Spleen (tissue), 11 donors: ENCODE data around the gene TRMT44. TPM values are rescaled to one million over a fixed set of nuclear protein-coding genes. Genes with fewer than 3 reads are reported as not detected.
"Not testable (repeated sequence)": the region's sequence is repeated elsewhere in the genome, so short reads cannot be mapped to it uniquely, and the experiment has no call there.

Experiments
- DNase-seq: peaks from one replicate; pipeline ENCODE4 v3.0.0-alpha.2; 2020
- H3K27ac ChIP-seq, 8 donors: fragments of 200-600 bp; sonication (generic) in 7 of 8; 1 replicate in 4 of 8; 2 replicates in 4 of 8; pipeline versions ENCODE4 v1.5.0 to v1.8.0; 2016 to 2021; ENCODE audit warnings: inconsistent platforms in 4 of 8, mild to moderate bottlenecking in 4 of 8, moderate library complexity in 1 of 8
- H3K27me3 ChIP-seq, 7 donors: fragments of 200-600 bp; sonication (generic) in 6 of 7; replicated peaks in 1 of 7; 1 replicate in 4 of 7; 2 replicates in 3 of 7; pipeline versions ENCODE4 v1.5.0 to v1.8.0; 2016 to 2021; ENCODE audit warnings: inconsistent platforms in 3 of 7, mild to moderate bottlenecking in 1 of 7
- H3K36me3 ChIP-seq, 6 donors: fragments of 200-600 bp; sonication (generic) in 5 of 6; 1 replicate in 4 of 6; 2 replicates in 2 of 6; pipeline versions ENCODE4 v1.5.0 to v1.8.0; 2016 to 2021; ENCODE audit warnings: inconsistent platforms in 2 of 6
- H3K4me1 ChIP-seq, 6 donors: fragments of 200-600 bp; sonication (generic) in 5 of 6; 1 replicate in 3 of 6; 2 replicates in 3 of 6; pipeline versions ENCODE4 v1.5.0 to v1.8.0; 2016 to 2021; ENCODE audit warnings: inconsistent platforms in 3 of 6
- H3K4me3 ChIP-seq, 8 donors: fragments of 200-600 bp; sonication (generic) in 7 of 8; 1 replicate in 4 of 8; 2 replicates in 4 of 8; pipeline versions ENCODE4 v1.5.0 to v1.8.0; 2016 to 2021; ENCODE audit warnings: inconsistent platforms in 4 of 8, mild to moderate bottlenecking in 4 of 8, moderate library complexity in 2 of 8
- H3K9me3 ChIP-seq, 8 donors: fragments of 200-600 bp; sonication (generic) in 7 of 8; 1 replicate in 4 of 8; 2 replicates in 4 of 8; pipeline versions ENCODE4 v1.5.0 to v1.8.0; 2016 to 2021; ENCODE audit warnings: inconsistent platforms in 4 of 8
- CTCF ChIP-seq, 11 experiments: fragments of 200-600 bp in 7 of 11; fragments of 450-650 bp in 4 of 11; sonication (generic) in 4 of 11; IDR thresholded peaks in 8 of 11; conservative IDR thresholded peaks in 3 of 11; 1 replicate in 7 of 11; 2 replicates in 4 of 11; pipeline versions ENCODE4 v1.4.0 to v1.8.0; 2016 to 2021; ENCODE audit warnings: antibody characterized with exemption in 11 of 11, inconsistent platforms in 4 of 11, mild to moderate bottlenecking in 1 of 11
- POLR2A ChIP-seq, 3 donors: fragments of 450-650 bp; IDR thresholded peaks; one replicate each; pipeline ENCODE4 v1.5.1; 2017; ENCODE audit warnings: antibody characterized with exemption in 3 of 3, mild to moderate bottlenecking in 1 of 3
- POLR2AphosphoS5 ChIP-seq, 3 donors: sonication (generic); formaldehyde crosslinking; IDR thresholded peaks; one replicate each; pipeline ENCODE4 v1.5.1; 2017; ENCODE audit warnings: antibody characterized with exemption in 3 of 3
- WGBS, 5 donors: extraction: QIAGEN DNeasy Blood & Tissue Kit in 3 of 5; methylation state at CpG; one replicate each; pipeline versions ENCODE4 v1.1.5 to v1.1.7; 2013 to 2018; 5-methylcytosine and 5-hydroxymethylcytosine counted together
- intact Hi-C: fragments of 100-400 bp; cut with DNase I; formaldehyde crosslinking; loops from one replicate; pipeline ENCODE4 v1.15.0; 2023; ENCODE audit warnings: low total_unique reads
- polyA plus RNA-seq, 3 donors: library from polyadenylated mRNA; stranded (reverse); fragments of 200-250 nt; gene quantifications; one replicate each; pipeline ENCODE4 v1.2.1, GENCODE V29; 2013
- total RNA-seq, 7 donors: library from RNA; depleted of rRNA in 3 of 7; stranded (reverse); fragments of >200 nt in 3 of 7; fragmentation: NEBNext Ultra II Directional in 4 of 7; extraction: Animal tissue kit (Norgen Biotek cat#: 25700) in 4 of 7; gene quantifications; one replicate each; pipeline versions ENCODE4 v1.1.0 to v1.2.1, GENCODE V29; 2016 to 2021
- donor health status: healthy with polysubstance abuse.
- donor health status: DM: no; HTN: no; CAD: no; lungs with moderate emphysema.
- donor health status: DM: no; HTN: no; CAD: no.
- donor health status: Bipolar disorder and iron deficiency.
- donor health status: healthy.
- donor health status: DM: no; HTN: no; CAD: no.
- donor health status: DM: yes; HTN: yes; CAD: no.

Gene TRMT44
- total and polyA plus RNA-seq, 10 donors, result 5.7 to 28.3 (median 21.6) TPM

DNA sequence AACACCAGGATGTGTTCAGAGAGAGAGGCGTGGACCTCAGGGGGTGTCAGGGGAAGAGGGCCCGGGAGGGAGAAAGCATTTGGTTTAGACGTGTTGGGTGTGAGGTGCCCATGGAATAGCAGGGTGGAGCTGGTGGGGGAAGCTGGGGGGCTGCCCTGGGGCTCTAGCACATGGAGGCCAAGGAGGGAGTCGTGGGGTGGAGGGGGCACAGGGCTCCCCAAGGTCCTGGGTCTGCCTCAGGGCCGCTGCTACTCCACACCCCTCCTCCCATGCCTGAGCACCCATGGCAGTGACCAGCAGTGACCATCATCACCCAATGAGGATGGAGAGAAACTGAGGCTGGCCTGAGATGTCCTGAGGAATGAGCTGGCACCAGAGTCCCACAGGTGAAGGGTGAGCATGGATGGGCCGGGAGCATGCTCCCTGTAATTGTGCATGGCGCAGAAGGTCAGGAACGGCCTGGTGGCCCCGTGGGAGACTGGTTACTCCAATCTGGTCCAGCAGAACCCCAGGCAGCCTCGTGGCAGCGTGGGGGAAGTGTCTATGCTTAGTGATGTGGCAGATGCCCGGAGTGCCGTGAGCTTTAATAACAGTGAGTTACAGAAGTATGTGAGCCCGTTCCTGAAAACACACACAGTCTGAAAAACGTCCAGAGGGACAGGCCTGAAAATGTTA lies 70.2 kb downstream of the TRMT44 start:
- WGBS, 5 donors, result 75 to 87% (median 78%) methylated on average over 15 of the region's 15 CpGs
- H3K4me3 ChIP-seq, result no peak overlapping the region
- intact Hi-C loops, result no loop called here
- H3K4me1 ChIP-seq, result no peaks in the 10 kb centered on the region
- no peak overlapping the region for H3K27ac ChIP-seq
- H3K9me3 ChIP-seq, result peaks cover 0 to 9% (median 0%) of the 10 kb centered on the region in 8 donors
- H3K36me3 ChIP-seq, result no peaks in the 10 kb centered on the region
- H3K27me3 ChIP-seq, result no peaks in the 10 kb centered on the region
- DNase-seq, result peak; percentile 67
- no peak for TF ChIP-seq POLR2AphosphoS5 (IDR thresholded peaks at IDR 0.05)
- no peak for TF ChIP-seq CTCF (IDR thresholded peaks at IDR 0.05 in 8 of 11, conservative IDR thresholded peaks at IDR 0.05 in 3 of 11)
- no peak for TF ChIP-seq POLR2A (IDR thresholded peaks at IDR 0.05)

GRCh38 chr4:8512510-8512909 lies 71.9 kb downstream of the TRMT44 start:
- Histone ChIP-seq H3K9me3 (peaks cover 0 to 9% (median 0%) of the 10 kb centered on the region in 8 donors), H3K27ac (no peak overlapping the region), H3K4me3 (no peak overlapping the region), H3K27me3 (no peaks in the 10 kb centered on the region), H3K4me1 (peaks cover 0 to 3% (median 0%) of the 10 kb centered on the region in 6 donors), H3K36me3 (no peaks in the 10 kb centered on the region)
- intact Hi-C loops, result no loop called here
- no peak for DNase-seq
- 93 to 96% (median 95%) methylated on average over 11 of the region's 11 CpGs for WGBS, 5 donors
- no peak for TF ChIP-seq POLR2AphosphoS5 (IDR thresholded peaks at IDR 0.05)
- TF ChIP-seq CTCF (IDR thresholded peaks at IDR 0.05 in 8 of 11, conservative IDR thresholded peaks at IDR 0.05 in 3 of 11), result no peak
- TF ChIP-seq POLR2A (IDR thresholded peaks at IDR 0.05), result no peak

DNA sequence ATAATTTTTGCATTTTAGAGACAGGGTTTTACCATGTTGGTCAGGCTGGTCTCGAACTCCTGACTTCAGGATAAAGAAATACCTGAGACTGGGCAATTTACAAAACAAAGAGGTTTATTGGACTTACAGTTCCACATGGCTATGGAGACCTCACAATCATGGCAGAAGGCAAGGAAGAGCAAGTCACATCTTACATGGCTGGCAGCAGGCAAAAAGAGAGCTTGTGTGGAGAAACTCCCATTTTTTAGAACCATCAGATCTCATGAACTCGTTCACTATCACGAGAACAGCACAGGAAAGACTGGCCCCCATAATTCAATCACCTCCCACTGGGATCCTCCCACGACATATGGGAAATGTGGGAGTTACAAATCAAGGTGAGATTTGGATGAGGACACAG lies 72.5 kb downstream of the TRMT44 start:
- H3K4me1 ChIP-seq, H3K36me3 ChIP-seq, DNase-seq, H3K9me3 ChIP-seq, intact Hi-C loops, H3K27ac ChIP-seq, H3K27me3 ChIP-seq, H3K4me3 ChIP-seq: not testable (repeated sequence)
- WGBS, 5 donors, result 58 to 89% (median 70%) methylated on average over 4 of the region's 4 CpGs

GRCh38 chr4:8513931-8514330 lies 73.4 kb downstream of the TRMT44 start:
- Histone ChIP-seq H3K4me1 (peaks cover 0 to 3% (median 0%) of the 10 kb centered on the region in 6 donors), H3K27me3 (no peaks in the 10 kb centered on the region), H3K9me3 (peaks cover 0 to 9% (median 0%) of the 10 kb centered on the region in 8 donors), H3K36me3 (no peaks in the 10 kb centered on the region), H3K27ac (no peak overlapping the region), H3K4me3 (no peak overlapping the region)
- DNase-seq, result no peak
- intact Hi-C loops, result no loop called here
- 61 to 86% (median 74%) methylated on average over 8 of the region's 8 CpGs for WGBS, 5 donors
- TF ChIP-seq POLR2A (IDR thresholded peaks at IDR 0.05) (no peak), POLR2AphosphoS5 (IDR thresholded peaks at IDR 0.05) (no peak), CTCF (IDR thresholded peaks at IDR 0.05 in 8 of 11, conservative IDR thresholded peaks at IDR 0.05 in 3 of 11) (no peak)
